Type B pancreatic cell (in vitro differentiated cells): ENCODE results near the gene EMP3. TPM values are rescaled to one million over a fixed set of nuclear protein-coding genes. Genes with fewer than 3 reads are reported as not detected.

Source experiments
- DNase-seq: peaks from one replicate; pipeline ENCODE4 v3.0.0; 2021; ENCODE audit warnings: mixed read lengths; ENCODE audit not compliant: unreplicated experiment; ENCODE audit errors: extremely low spot score
- H3K27ac Mint-ChIP-seq: 2 replicates; pipeline ENCODE4 v1.8.0; 2021; ENCODE audit warnings: mild to moderate bottlenecking, mixed read lengths
- H3K27me3 Mint-ChIP-seq: 2 replicates; pipeline ENCODE4 v1.8.0; 2021; ENCODE audit warnings: mixed read lengths
- H3K36me3 Mint-ChIP-seq: 2 replicates; pipeline ENCODE4 v1.8.0; 2021; ENCODE audit warnings: mixed read lengths
- H3K4me1 Mint-ChIP-seq: one replicate; pipeline ENCODE4 v1.8.0; 2021; ENCODE audit warnings: mixed read lengths; ENCODE audit not compliant: unreplicated experiment
- H3K4me3 Mint-ChIP-seq: 2 replicates; pipeline ENCODE4 v1.8.0; 2021; ENCODE audit warnings: mild to moderate bottlenecking, mixed read lengths
- H3K9me3 Mint-ChIP-seq: 2 replicates; pipeline ENCODE4 v1.8.0; 2021; ENCODE audit warnings: mixed read lengths
- long read RNA-seq: library from polyadenylated mRNA; unstranded; transcript quantifications from one replicate; pipeline ENCODE4 v2.0.0, GENCODE V29; 2020
- total RNA-seq: library from RNA; stranded (reverse); gene quantifications from 2 replicates; pipeline ENCODE4 v1.2.1, GENCODE V29; 2021; ENCODE audit warnings: low replicate concordance
- TF ChIP-seq, protein P1 (sequence below): fragments of 200-600 bp; sonication (generic); conservative IDR thresholded peaks from 2 replicates; pipeline ENCODE4 v1.5.0; 2021; ENCODE audit warnings: antibody characterized with exemption, mild to moderate bottlenecking

The EMP3 gene
- 3.8 and 47.8 TPM in 2 replicates for total RNA-seq
- long read RNA-seq = 0 reads

GRCh38 chr19:48325265-48325910 lies at the start of gene EMP3:
Gene EMP3, plus strand, starts transcription at chr19:48325552. Its CDS starts 1,293 bp downstream, at chr19:48326845.
- H3K36me3 Mint-ChIP-seq = peaks cover 3% of the 10 kb centered on the region
- peaks cover 39% of the 10 kb centered on the region for H3K4me1 Mint-ChIP-seq
- H3K27me3 Mint-ChIP-seq = no peaks in the 10 kb centered on the region
- DNase-seq = no peak
- H3K4me3 Mint-ChIP-seq = peak within 1 kb of the TSS; percentile 83
- TF ChIP-seq, protein P1, sequence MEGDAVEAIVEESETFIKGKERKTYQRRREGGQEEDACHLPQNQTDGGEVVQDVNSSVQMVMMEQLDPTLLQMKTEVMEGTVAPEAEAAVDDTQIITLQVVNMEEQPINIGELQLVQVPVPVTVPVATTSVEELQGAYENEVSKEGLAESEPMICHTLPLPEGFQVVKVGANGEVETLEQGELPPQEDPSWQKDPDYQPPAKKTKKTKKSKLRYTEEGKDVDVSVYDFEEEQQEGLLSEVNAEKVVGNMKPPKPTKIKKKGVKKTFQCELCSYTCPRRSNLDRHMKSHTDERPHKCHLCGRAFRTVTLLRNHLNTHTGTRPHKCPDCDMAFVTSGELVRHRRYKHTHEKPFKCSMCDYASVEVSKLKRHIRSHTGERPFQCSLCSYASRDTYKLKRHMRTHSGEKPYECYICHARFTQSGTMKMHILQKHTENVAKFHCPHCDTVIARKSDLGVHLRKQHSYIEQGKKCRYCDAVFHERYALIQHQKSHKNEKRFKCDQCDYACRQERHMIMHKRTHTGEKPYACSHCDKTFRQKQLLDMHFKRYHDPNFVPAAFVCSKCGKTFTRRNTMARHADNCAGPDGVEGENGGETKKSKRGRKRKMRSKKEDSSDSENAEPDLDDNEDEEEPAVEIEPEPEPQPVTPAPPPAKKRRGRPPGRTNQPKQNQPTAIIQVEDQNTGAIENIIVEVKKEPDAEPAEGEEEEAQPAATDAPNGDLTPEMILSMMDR = no peak
- H3K9me3 Mint-ChIP-seq = no peaks in the 10 kb centered on the region
- H3K27ac Mint-ChIP-seq = peak within 1 kb of the TSS; percentile 50

GRCh38 chr19:48279747-48280146 lies 45.6 kb upstream of the EMP3 start:
- Mint-ChIP-seq H3K4me3 (no peak overlapping the region), H3K27ac (no peak overlapping the region), H3K36me3 (peaks cover 11% of the 10 kb centered on the region), H3K4me1 (peaks cover 6% of the 10 kb centered on the region), H3K9me3 (no peaks in the 10 kb centered on the region), H3K27me3 (no peaks in the 10 kb centered on the region)
- no peak for DNase-seq
- TF ChIP-seq, protein P1 = no peak

- peaks cover 6% of the 10 kb centered on the region for H3K4me1 Mint-ChIP-seq
- H3K27me3 Mint-ChIP-seq = no peaks in the 10 kb centered on the region
- H3K4me3 Mint-ChIP-seq = no peak overlapping the region
- TF ChIP-seq, protein P1 = no peak
- H3K9me3 Mint-ChIP-seq = peaks cover 15% of the 10 kb centered on the region
- no peak for DNase-seq
- peaks cover 37% of the 10 kb centered on the region for H3K36me3 Mint-ChIP-seq
- no peak overlapping the region for H3K27ac Mint-ChIP-seq
Measured at GRCh38 chr19:48283908-48284307, 41.4 kb upstream of the EMP3 start.

- TF ChIP-seq, protein P1 = no peak
- H3K9me3 Mint-ChIP-seq = peaks cover 15% of the 10 kb centered on the region
- no peak for DNase-seq
- H3K4me1 Mint-ChIP-seq = peaks cover 6% of the 10 kb centered on the region
- peaks cover 37% of the 10 kb centered on the region for H3K36me3 Mint-ChIP-seq
- H3K27ac Mint-ChIP-seq = no peak overlapping the region
- no peaks in the 10 kb centered on the region for H3K27me3 Mint-ChIP-seq
- H3K4me3 Mint-ChIP-seq = no peak overlapping the region
Measured at GRCh38 chr19:48284896-48285295, 40.5 kb upstream of the EMP3 start.

DNA sequence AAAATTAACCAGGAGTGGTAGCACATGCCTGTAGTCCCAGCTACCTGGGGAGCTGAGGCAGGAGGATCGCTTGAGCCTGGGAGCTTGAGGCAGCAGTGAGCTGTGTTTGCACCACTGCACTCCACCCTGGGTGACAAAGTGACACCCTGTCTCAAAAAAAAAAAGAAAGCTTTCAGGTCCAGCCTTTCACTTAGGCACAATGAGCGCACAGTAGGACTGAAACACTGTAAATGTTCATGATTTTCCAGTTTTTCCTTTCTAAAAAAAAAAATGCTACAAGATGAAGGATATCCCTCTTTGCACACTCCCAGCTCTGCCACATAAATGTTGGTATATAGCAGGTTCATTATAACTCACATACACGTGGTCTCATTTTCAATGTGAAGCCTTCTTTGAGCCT lies 37.6 kb upstream of the EMP3 start:
- H3K9me3 Mint-ChIP-seq = peaks cover 15% of the 10 kb centered on the region
- DNase-seq = no peak
- H3K27me3 Mint-ChIP-seq = peaks cover 7% of the 10 kb centered on the region
- TF ChIP-seq, protein P1 = no peak
- H3K4me1 Mint-ChIP-seq = peaks cover 6% of the 10 kb centered on the region
- no peak overlapping the region for H3K27ac Mint-ChIP-seq
- peaks cover 37% of the 10 kb centered on the region for H3K36me3 Mint-ChIP-seq
- no peak overlapping the region for H3K4me3 Mint-ChIP-seq
